Right kidney (tissue), 1 donor: ENCODE data around the gene NPHP4.
"Not testable (repeated sequence)": the region's sequence is repeated elsewhere in the genome, so short reads cannot be mapped to it uniquely, and the experiment has no call there.

Source experiments
- DNase-seq: peaks from one replicate; pipeline ENCODE4 v3.0.0-alpha.2; 2016

Gene NPHP4

DNA sequence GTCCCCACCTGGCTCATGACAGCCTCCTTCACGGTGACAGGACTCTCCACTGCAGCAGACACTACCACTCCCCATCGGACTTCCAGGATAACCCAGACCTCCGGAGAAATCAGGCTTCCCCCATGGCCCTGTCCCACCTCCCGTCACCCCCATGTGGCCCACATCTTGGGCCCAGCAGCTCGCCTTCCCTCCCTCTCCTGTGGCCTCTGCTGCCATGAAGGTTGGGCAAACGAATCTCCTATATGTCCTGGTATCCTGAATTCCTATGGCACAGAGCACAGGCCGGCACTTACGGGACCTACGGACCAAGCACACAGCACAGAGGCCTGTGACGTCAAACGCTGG lies 82.0 kb downstream of the NPHP4 start:
- DNase-seq, result no peak

DNA sequence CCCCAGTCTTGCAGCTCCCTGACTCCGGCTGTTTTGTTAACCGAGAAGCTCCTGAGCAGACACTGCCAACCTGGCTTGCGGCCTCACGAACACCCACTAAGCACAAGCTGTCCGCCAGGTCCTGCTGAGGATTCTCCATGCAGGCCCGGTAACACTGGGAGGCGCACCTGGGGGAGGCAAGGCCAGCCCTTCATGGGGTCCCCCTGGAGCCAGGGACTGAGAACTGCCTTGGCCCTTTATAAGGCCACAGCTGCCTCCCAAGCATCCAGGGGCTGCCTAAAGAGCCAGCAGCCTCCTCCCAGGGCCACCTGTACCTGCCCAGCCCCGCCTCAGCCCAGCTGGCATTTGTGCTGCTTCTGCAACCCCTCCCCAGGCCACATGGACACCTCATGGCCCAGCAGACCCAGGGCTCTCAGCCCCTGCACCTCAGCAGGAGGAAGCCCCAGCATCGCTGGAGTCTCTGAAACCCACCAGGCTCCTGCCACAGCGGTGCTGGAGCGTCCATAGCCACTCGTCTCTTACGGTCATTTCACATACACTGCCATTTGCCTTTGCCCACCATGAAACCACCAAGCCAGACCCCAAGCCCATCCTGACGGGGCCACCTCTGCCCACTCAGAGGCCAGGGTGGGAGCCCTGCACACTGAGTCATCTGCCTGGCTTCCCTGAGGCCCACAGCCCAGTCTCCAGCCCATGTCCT lies 82.5 kb downstream of the NPHP4 start:
- no peak for DNase-seq

DNA sequence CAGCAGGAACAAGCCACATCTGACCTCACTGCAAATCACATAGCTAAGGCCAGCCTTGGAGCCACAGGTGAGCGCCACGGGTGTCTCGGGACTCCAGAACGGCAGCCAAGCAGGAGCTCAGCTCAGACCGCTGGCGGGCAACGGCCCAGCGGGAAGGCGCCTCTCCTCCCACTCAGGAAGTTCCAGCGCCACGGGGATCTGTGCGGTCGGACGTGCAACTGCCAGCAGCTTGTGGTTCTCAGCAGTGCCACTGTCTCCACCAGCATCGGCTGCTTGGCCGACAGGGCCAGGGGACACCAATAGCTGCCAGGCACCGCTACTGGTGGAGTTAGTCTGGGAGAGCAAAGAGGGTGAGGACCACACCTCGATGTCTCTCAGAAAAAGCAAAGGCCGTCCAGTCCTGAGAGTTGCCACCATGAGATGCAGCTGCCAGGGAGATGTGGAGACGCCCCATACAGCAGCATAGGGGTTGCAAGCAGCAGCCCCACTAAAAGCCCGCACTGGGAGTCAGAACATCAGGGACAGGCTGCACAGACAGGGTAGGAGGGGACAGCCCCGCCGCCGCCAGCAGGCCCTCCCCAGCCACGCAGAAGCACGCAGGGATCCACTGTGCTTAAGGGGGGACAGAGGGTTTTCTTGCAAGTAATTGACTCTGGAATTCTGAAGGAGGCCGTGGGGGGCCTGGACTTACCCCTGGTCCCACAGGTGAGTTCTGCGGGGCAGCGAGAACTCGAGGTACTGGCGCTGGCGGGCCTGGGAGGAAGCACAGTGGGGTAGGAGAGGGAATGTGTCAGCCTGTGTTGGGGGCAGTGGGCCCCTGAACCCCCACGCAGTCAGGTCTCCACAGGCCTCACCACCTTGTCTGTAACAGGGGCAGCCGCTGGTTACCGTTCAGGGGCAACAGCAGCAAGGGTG lies 83.5 kb downstream of the NPHP4 start:
- DNase-seq, result no peak

DNA sequence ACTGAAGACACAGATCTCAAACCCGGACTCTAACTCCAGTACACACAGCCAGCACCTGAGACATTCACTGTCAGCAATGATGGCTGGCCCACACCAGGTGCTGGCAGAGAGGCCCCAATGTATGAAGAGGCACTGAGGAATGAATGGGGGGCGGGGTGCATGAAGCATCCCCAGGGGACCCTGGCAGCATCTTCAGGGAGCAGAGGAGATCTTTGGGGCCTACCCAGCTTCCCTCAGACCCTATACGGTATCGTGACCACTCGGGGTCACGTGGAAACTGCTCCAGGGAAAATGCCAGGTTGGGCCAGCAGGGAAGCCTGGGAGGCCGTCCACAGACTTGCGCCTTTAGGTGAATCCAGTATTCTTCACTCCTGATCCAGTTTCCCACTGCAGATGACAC lies 84.3 kb downstream of the NPHP4 start:
- DNase-seq, result no peak

DNA sequence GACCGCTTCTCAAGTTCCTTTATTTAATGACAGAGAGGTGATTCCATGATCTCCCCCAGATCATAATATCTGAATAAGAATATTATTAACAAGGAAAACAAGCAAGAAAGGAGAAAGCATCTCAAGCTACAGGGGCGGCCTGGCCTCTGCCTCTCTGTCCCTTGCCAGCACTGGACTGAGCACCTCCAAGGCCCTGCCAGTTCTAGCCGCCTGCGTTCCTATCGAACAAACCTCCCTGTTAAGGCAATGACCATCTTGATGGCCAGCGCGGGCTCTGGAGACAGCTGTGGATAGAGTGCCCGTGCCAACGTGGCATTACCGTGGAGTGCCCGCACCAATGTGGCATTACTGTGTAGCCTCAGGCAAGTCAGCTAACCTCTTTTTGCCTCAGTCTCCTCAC lies 84.8 kb downstream of the NPHP4 start:
- no peak for DNase-seq

DNA sequence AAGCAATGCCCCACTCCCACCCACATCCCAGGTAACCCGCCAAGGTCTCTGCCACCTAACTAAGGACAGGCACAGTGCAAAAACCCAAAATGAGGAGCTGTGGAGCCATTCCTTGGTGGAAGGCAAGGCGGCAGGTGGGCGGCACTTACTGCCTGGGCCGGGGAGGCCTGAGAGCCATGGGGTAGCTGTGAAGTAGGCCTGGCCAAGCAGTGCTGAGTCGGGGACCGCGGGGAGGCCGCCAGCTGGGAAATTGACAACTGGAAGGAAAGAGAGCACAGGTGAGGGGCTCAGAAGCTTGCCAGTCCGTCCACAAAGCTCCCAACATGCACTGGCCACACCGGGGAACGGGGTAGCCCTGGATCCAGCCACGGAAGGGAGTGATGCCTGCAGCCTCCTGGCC lies 85.3 kb downstream of the NPHP4 start:
- DNase-seq, result no peak

DNA sequence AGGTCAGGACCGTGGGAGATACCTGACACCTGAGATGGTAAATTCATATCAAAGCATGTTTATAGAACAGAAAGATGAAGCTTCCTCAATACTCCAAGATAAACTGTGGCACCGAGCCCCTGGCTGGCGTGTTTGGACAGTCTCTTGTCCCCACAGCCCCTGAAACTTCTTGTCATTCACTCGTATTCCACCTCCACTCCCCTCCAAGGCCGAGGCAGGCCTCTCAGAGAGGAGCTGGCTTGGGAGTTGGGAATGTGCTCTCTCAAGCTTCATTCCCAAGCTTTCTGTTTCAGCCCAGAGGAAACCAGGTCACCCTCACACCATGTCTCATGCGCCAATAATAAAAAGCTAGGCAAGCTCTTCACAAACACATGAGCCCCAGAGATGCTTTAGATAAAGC lies 86.1 kb downstream of the NPHP4 start:
- no peak for DNase-seq

DNA sequence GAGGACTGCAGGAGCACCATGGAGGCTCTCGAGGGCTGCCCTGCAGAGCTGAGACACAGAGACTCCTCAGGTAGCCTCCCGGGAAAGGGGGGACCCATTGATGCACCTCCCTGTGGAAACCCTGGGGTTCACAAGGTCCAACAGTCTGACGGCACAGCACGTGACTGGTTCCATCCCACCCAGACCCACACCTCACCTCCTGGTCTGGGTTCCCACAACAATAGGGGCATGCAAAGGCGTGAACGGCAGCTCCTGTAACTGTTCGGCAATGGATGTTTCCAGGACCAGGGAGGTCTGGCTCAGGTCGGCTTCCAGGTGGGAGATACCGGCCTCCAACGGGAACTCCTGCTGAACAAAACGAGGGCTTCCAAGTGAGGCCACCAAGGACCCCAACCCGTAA lies 86.8 kb downstream of the NPHP4 start:
- no peak for DNase-seq

DNA sequence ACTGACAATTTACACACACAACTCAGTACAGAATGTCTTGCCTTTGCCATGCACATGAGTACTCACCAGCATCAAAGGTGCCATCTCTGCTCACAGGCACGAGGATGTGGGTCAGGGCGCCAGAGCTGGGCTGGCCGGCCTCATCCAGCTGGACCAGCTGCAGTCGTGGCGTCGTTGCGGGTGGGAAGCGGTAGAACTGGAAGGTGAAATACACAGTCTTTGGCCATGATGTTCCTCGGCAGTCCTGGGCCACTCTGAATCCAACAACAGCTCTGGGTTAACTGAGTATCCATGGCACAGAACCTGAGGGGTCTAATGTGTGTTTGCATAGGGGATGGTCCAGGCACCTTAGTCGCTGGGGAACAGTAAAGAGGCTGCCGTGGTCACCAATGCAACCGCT lies 87.7 kb downstream of the NPHP4 start:
- DNase-seq, result no peak

DNA sequence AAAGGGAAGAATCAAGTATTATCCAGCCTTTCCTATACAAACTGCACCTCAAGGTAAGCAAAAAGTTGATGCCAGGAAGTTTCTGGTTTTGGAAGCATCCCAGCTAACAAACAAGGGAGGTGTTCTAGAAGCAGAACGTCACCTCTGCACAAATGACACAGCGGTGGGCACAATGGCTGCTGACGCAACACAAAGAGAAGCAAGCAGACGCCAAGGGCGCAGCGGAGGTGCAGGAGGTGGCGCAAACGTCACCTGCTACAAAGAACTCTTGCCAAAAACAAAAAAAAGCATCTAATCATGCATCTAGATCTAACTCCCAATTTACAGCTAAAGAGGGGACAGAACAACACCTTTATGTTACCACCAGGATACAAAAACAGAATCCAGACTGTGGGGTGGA lies 88.5 kb downstream of the NPHP4 start:
- no peak for DNase-seq

DNA sequence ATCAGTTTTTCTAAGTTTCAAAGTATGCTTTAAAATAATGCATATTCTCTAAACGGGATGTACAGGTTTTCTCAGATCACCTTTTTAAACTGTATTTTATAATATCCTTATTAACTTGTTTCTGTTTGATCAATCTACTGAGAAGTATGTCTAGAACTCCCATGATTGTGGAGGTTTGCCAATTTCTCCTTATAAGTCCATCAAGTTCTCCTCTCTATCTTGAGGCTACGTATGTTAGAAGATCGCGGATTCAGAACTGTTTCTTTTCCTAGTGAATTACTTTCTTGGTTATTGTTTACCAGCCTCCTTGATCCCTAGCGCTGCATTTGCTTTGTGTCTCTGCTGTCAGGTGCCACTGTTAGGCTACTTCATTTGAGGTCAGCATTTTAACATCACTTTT lies 89.2 kb downstream of the NPHP4 start:
- no peak for DNase-seq

DNA sequence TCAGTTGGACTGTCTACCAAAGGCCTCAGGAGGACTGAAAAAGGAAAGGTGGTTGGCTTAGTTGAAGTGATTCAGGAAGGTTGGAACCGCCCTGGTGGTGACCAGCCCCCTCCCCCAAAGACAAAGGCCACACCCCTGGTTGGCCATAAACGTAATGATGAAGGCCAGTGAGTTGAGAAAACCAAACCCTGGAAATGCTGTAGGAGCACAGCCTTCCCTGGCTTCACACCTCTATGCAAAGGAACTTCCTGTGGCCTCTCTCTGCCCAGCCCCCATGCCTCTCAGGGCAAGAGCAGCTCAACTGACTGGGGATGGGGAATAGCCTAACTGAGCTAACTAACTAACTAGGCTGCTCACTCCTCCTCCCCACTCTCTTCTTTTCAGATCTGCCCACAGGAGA lies 90.4 kb downstream of the NPHP4 start:
- DNase-seq, result no peak

DNA sequence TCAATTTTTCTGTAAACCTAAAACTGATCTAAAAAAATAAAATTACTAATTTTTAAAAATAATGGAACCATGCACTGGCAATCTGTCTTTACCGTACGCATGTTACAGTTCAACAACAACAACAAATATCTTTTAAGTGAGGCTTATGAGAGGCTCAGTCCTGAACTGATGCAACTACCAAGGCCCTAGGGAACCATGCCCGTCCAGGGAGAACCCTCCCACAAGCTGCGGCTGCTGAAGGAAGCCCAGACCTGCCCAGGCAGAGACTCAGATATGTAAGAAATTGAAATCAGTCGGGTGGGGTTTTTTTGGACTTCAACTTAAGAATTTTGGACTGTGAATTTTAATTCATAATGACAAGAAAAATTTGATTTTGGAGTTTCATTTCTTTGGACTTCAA lies 91.1 kb downstream of the NPHP4 start:
- no peak for DNase-seq

DNA sequence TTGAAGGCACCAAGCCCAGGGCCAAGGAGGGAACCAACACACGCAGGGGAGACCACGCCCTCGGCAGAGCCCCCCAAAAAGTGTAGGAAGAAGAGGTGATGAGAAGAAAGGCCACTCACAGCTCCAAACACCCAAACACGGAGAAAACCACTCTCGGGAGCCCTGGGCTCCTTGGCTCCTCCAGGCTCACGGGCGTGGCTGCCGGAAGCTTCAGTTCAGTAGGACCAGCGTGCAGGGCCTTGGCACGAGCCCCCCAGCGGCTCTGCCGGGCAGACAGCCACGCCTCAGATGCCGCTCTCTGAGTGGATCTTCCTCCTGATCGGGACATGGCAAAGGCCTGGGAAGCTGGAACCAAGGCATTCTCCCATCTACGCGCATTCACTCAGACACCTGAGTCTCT lies 94.0 kb downstream of the NPHP4 start:
- no peak for DNase-seq

DNA sequence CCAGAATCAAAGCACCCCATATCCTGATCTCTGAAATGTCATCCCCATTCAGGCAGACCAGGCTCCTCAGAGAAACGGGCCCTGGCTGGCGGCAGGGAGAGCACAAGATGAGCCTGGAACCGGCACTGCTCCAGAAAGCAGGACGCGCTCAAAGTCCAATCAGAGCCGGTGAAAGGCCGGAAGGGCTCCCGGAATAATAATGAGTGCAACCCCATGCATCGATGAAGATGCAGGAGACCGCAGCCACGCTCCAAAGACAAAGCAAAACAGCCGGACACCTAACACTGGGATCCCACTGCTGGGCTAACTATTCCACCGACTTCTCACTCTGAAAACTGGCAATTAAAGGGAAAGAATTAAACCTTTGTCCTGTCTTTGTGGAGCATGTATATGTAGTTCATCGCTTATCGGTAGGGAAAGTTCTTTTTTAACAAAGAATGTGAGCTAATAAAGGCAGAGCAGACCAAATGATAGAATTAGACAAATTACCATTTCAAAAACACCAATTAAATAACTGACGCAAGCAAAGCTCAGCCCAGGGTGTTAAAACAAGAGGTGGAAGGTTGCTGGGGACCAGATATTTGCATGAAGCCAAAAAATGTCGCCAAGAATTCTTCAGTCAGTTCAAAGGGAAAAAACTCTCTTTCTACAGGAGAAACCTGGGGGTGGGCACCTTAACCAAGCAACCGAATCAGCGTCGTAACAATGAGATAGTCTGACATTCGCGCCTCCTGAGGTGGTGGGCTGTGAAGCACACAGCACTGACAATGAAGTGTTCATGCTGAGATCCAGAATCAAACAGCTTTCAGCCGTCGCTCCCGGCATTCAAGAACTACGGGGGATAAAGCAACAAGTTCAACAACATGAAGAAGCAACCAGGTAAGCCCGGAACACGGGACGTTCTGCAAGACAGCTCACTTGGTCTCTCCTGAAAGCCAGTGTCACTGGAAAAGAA lies 95.2 kb downstream of the NPHP4 start:
- DNase-seq, result peak; percentile 26

DNA sequence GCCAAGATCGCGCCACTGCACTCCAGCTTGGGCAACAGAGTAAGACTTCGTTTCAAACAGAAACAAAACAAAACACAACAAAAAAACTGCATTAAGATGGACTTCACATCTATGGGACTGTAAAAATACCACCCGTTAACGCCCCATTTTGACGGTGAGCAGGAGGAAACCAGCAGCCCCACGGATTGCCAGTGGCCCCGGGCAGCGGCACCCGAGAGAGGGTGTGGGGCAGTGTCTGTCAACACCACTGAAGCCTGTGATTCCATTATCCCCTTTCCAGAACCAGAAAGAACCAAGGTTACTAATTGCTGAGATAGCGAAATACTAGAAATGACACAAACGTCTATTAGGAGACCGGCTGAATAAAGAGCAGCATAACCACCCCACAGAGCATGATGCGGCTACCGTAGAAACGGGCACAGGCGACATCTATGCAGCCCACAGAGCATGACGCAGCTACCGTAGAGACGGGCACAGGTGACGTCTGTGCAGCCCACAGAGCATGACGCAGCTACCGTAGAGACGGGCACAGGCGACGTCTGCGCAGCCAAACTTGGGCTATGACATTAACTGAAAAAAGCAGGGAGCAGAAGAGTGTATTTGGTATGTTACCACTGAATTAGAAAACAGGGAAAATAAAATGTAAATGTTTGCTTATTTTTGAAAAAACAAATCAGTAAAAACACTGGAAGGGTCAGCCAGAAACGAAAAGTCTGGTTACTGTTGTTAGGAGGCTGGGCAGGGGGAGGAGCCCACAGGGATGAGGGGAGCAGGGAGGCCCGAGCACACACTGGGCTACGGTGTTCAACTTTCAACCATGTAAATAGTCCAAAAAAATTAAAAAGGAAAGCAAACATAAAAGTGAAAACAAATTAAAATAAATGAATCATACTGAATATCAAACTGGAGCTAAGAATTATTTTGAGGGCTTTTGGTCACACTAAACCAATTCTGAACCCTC lies 96.5 kb downstream of the NPHP4 start:
- no peak for DNase-seq

DNA sequence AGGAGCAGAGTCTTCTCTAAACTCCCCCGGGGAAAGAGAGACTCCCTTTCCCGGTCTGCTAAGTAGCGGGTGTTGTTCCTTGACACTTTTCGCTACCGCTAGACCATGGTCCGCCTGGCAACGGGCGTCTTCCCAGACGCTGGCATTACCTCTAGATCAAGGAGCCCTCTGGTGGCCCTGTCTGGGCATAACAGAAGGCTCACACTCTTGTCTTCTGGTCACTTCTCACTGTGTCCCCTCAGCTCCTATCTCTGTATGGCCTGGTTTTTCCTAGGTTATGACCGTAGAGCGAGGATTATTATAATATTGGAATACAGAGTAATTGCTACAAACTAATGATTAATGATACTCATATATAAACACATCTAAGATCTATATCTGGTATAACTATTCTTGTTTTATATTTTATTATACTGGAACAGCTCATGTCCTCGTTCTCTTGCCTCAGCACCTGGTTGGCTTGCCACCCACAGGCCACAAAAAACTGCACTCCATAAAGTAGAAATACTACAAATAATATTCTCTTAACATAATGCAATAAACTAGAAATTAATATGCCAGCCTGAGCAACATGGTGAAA lies 98.4 kb downstream of the NPHP4 start:
- not testable (repeated sequence) for DNase-seq

DNA sequence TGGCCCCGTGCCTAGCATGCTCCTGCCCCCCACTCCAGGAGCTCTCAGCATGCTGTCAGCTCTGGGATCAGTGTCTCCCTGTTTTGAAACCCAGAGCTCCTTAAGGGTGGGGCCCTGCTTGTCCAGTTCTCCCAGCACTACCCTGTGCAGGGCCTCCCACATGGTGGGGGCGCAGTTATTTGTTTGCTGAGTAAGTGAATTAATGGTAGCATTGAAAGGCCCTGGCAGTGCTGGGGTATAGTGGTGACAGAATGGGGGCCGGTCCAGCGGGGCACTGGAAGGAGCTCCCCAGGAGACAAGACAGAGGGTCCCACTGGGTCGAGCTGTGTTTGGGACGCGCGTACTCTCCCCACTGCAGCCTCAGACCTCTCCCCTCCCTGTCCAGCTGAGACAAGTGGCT lies 99.9 kb downstream of the NPHP4 start:
- no peak for DNase-seq

DNA sequence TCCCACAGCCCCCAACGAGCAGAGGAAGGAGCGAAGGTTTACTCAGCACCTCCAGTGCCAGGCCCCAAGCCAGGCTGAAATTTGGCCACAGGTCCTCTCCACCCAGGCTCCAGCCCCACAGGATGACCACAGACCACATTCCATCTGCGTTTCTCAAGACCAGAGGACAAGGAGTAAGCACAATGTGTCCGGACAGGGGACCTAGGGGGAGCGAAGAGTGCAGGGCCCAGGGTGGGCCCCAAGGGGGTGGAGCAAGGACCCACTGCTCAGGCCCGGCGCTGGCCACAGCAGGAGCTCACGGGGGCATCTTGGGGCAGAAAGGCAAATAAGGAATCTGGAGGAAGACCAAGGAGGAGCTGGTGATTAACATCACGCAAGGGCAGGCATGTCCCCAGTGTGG lies 100.5 kb downstream of the NPHP4 start:
- no peak for DNase-seq

DNA sequence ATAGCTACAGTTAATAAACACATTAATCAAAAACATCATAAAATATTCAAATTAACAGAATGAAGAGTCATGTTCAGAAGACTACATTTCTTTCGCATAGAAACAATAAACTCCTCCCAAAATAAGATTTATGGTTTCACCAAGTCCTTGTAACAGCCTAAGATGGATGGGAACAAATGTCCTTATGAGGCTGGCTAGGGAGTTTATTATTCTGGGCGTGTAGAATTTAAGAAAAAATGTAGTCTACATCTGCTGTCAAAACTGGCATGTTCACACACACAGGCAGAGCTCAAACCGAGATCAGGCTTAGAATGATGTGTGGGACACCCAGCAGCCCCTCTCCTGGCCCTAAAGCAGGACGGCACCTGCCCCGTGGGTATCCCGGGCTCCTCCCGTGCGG lies 101.1 kb downstream of the NPHP4 start:
- no peak for DNase-seq
